Loucy (cell line): ENCODE data around the gene TSSK6.

Source experiments
- H2AFZ ChIP-seq: fragments of 200-600 bp; sonication (generic); 2 replicates; pipeline ENCODE4 v1.6.0; 2016; ENCODE audit warnings: antibody characterized with exemption, mild to moderate bottlenecking, low read length, moderate library complexity
- H3F3A ChIP-seq: fragments of 200-600 bp; 2 replicates; pipeline ENCODE4 v1.6.0; 2016; ENCODE audit warnings: antibody characterized with exemption, low read depth, mild to moderate bottlenecking
- H3K27me3 ChIP-seq: fragments of 200-600 bp; sonication (generic); 2 replicates; pipeline ENCODE4 v1.6.1; 2014; ENCODE audit warnings: low read length, mild to moderate bottlenecking; ENCODE audit not compliant: insufficient read depth, poor library complexity, severe bottlenecking
- H3K36me3 ChIP-seq: fragments of 200-600 bp; sonication (generic); 2 replicates; pipeline ENCODE4 v1.6.1; 2016; ENCODE audit warnings: low read length; ENCODE audit not compliant: insufficient read depth
- H3K4me1 ChIP-seq: fragments of 200-600 bp; sonication (generic); 2 replicates; pipeline ENCODE4 v1.5.1; 2014; ENCODE audit warnings: low read length, mild to moderate bottlenecking; ENCODE audit not compliant: insufficient read depth, poor library complexity, severe bottlenecking
- H3K4me2 ChIP-seq: fragments of 200-600 bp; sonication (generic); 2 replicates; pipeline ENCODE4 v1.6.0; 2014; ENCODE audit warnings: antibody characterized with exemption, low read length, low read depth, mild to moderate bottlenecking; ENCODE audit not compliant: poor library complexity, severe bottlenecking
- H3K4me3 ChIP-seq: fragments of 200-600 bp; sonication (generic); 2 replicates; pipeline ENCODE4 v1.5.1; 2014; ENCODE audit warnings: low read length, mild to moderate bottlenecking, mixed read lengths; ENCODE audit not compliant: poor library complexity, severe bottlenecking
- H3K79me2 ChIP-seq: fragments of 200-600 bp; sonication (generic); 2 replicates; pipeline ENCODE4 v1.6.1; 2014; ENCODE audit warnings: low read length; ENCODE audit not compliant: insufficient read depth
- H3K9ac ChIP-seq: fragments of 200-600 bp; sonication (generic); 2 replicates; pipeline ENCODE4 v1.6.0; 2014; ENCODE audit warnings: mild to moderate bottlenecking, low read depth, low read length, moderate library complexity; ENCODE audit not compliant: poor library complexity, severe bottlenecking
- H3K9me2 ChIP-seq: fragments of 200-600 bp; sonication (generic); replicated peaks from 2 replicates; pipeline ENCODE4 v1.6.1; 2016; ENCODE audit warnings: low read depth, low read length, mixed read lengths
- H3K9me3 ChIP-seq: fragments of 200-600 bp; sonication (generic); 2 replicates; pipeline ENCODE4 v1.6.1; 2014; ENCODE audit warnings: mild to moderate bottlenecking, antibody characterized with exemption, low read length, low read depth; ENCODE audit not compliant: insufficient read depth
- H4K20me1 ChIP-seq: fragments of 200-600 bp; sonication (generic); 2 replicates; pipeline ENCODE4 v1.6.0; 2014; ENCODE audit warnings: antibody characterized with exemption, low read length, mild to moderate bottlenecking; ENCODE audit not compliant: insufficient read depth, poor library complexity, severe bottlenecking
- EZH2phosphoT487 ChIP-seq: fragments of 200-600 bp; IDR thresholded peaks from 2 replicates; pipeline ENCODE4 v1.6.1; 2018; ENCODE audit warnings: antibody characterized with exemption, mild to moderate bottlenecking, moderate library complexity, borderline replicate concordance
- TF ChIP-seq, protein P1 (sequence below): fragments of 200-600 bp; sonication (generic); conservative IDR thresholded peaks from 2 replicates; pipeline ENCODE4 v1.5.1; 2014; ENCODE audit warnings: mild to moderate bottlenecking, antibody characterized with exemption, low read length

TSSK6 gene

DNA sequence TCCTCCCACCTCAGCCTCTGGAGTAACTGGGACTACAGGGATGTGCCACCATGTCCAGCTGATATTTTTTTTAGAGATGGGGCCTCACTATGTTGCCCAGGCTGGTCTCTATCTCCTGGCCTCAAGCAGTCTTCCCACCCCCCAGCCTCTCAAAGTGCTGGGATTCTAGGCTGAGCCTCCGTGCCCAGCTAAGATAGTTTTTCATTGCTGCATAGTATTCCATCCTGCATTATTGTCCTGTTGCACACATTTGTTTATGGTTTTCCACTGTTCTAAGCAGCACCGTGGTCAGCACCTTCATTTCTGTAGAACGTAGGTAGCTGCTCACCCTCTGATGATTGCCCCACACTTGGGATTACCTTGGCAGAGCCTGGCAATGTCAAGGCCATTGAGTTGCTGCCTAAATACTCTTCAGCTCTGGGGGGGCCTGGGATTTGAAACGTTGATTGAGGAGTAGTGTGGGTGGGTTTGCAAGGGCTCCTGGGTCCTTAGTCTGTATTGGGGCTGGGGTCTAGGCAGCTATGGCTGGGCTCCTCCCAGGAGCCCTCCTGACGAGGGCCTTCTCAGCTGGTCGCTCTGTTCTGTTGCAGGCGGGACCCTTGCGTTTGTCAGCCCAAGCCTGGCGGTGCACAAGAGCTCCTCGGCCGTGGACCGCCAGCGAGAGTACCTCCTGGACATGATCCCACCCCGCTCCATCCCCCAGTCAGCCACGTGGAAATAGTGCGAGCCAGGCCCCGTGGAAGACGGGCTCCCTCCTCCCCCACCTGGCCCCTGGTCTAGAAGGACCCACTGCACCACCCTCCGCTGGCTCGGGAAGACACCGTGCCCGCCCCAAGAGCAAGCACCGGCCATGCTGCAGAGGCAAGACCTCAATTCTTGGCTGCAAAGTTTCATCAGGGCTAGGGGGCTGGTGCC lies 10.3 kb downstream of the TSSK6 start:
- H3K9ac ChIP-seq = no peak overlapping the region
- no peak for TF ChIP-seq EZH2phosphoT487
- TF ChIP-seq, protein P1, sequence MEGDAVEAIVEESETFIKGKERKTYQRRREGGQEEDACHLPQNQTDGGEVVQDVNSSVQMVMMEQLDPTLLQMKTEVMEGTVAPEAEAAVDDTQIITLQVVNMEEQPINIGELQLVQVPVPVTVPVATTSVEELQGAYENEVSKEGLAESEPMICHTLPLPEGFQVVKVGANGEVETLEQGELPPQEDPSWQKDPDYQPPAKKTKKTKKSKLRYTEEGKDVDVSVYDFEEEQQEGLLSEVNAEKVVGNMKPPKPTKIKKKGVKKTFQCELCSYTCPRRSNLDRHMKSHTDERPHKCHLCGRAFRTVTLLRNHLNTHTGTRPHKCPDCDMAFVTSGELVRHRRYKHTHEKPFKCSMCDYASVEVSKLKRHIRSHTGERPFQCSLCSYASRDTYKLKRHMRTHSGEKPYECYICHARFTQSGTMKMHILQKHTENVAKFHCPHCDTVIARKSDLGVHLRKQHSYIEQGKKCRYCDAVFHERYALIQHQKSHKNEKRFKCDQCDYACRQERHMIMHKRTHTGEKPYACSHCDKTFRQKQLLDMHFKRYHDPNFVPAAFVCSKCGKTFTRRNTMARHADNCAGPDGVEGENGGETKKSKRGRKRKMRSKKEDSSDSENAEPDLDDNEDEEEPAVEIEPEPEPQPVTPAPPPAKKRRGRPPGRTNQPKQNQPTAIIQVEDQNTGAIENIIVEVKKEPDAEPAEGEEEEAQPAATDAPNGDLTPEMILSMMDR = no peak
- H3F3A ChIP-seq = no peaks in the 10 kb centered on the region
- H3K9me2 ChIP-seq = no peaks in the 10 kb centered on the region
- peaks cover 76% of the 10 kb centered on the region; the same call in 1 of the 2 replicates for H3K36me3 ChIP-seq
- no peak overlapping the region for H2AFZ ChIP-seq
- H3K27me3 ChIP-seq = no peaks in the 10 kb centered on the region
- H4K20me1 ChIP-seq = no peaks in the 10 kb centered on the region
- no peaks in the 10 kb centered on the region for H3K9me3 ChIP-seq
- H3K4me3 ChIP-seq = no peak overlapping the region
- no peak overlapping the region for H3K4me2 ChIP-seq
- H3K79me2 ChIP-seq = no peaks in the 10 kb centered on the region
- no peaks in the 10 kb centered on the region for H3K4me1 ChIP-seq

DNA sequence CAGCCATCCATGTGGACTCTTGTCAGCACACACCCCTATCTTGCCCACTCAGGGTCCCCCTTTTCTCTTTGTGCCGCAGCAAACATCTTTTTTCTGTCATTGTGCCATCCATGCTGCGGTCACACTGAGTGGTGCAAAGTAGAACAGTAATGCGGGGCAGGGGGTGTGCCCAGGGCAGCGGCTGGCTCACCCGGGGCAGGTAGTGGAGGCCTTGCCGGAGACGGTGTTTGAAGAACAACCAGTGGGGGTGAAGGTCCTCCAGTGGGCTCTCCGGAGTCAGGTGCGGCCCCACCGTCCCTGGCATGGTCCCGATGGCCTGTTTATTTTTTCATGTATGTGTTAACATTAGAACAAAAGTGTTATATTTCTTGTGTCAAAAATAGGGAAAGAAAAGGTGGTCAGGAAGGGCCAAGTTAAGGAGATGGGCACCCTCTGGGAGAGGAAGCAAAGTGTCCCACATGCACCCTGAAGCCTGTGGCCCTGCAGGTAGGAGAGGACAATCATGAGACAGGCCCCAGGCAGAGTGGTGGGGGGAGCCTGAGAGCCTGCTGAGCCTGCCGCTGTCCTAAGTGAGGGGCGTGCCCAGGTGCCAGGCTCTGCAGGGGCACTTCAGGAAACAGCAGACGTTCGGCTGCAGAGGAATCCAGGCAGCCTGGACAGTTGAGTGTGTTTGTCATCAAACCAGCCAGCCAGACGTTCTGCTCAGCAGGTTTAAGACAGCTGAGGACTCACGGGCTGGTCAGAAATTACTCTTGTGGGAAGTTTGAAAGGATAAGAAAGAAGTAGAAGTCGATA lies 12.3 kb downstream of the TSSK6 start:
- H4K20me1 ChIP-seq = peaks cover 4% of the 10 kb centered on the region
- H3F3A ChIP-seq = no peaks in the 10 kb centered on the region
- no peak overlapping the region for H2AFZ ChIP-seq
- no peaks in the 10 kb centered on the region for H3K79me2 ChIP-seq
- H3K9ac ChIP-seq = no peak overlapping the region
- H3K4me2 ChIP-seq = no peak overlapping the region
- H3K36me3 ChIP-seq = peaks cover 95% of the 10 kb centered on the region; the same call in 1 of the 2 replicates
- no peak overlapping the region for H3K4me3 ChIP-seq
- no peak for TF ChIP-seq EZH2phosphoT487
- TF ChIP-seq, protein P1 = no peak
- H3K4me1 ChIP-seq = no peaks in the 10 kb centered on the region
- H3K27me3 ChIP-seq = no peaks in the 10 kb centered on the region
- H3K9me2 ChIP-seq = no peaks in the 10 kb centered on the region
- no peaks in the 10 kb centered on the region for H3K9me3 ChIP-seq

DNA sequence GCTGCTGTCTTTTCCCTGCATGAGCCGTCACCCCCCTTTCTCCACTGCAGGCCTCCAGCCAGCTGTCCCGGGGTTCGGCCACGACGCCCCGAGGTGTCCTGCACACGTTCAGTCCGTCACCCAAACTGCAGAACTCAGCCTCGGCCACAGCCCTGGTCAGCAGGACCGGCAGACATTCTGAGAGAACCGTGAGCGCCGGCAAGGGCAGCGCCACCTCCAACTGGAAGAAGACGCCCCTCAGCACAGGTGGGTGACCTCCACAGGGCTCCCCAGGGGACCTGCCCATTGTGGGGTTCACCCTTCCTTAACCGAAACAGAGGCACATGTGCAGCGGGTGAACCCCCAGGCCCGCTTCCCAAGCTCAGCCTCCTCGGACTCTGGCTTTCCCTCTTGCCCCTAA lies 13.1 kb downstream of the TSSK6 start:
- no peak overlapping the region for H3K4me2 ChIP-seq
- no peaks in the 10 kb centered on the region for H3K9me2 ChIP-seq
- H3K9me3 ChIP-seq = no peaks in the 10 kb centered on the region
- no peak overlapping the region for H3K9ac ChIP-seq
- H3K36me3 ChIP-seq = peaks cover 95% of the 10 kb centered on the region; the same call in 1 of the 2 replicates
- no peaks in the 10 kb centered on the region for H3K4me1 ChIP-seq
- no peaks in the 10 kb centered on the region for H3F3A ChIP-seq
- no peak overlapping the region for H2AFZ ChIP-seq
- H3K27me3 ChIP-seq = no peaks in the 10 kb centered on the region
- no peak for TF ChIP-seq EZH2phosphoT487
- TF ChIP-seq, protein P1 = no peak
- H3K79me2 ChIP-seq = no peaks in the 10 kb centered on the region
- H3K4me3 ChIP-seq = no peak overlapping the region
- H4K20me1 ChIP-seq = peaks cover 4% of the 10 kb centered on the region
